ENCODE results near the gene ACTN2.

DNA sequence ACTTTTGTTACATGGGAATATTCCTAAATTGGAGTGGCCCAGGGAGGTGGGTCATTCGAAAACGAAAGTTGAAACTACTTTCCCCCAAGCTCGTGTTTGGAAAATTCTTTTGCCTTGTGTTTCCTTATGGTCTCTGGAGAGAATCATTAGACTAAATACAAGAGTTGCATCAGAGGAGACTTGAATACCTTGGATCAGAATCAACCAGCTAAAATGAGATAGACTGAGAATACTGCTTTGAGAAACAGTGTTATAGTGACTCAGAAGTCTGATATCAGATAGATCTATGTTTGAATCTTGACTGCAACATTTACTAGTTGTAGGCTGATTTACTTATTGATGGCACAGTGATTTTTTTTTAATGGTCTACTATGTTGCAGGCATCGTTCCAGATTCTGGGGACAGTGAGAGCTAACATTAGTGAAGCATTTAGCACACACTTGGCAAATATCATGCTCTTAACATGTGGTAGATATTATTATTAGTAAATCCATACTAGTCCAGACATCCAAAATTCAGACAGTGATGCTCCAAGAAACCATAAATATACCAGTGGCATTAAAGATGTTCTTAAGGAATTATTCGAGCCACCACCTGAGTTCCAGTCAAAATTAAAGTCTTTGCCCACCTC, 12.9 kb upstream of the ACTN2 start:
- TF ChIP-seq, protein P1, sequence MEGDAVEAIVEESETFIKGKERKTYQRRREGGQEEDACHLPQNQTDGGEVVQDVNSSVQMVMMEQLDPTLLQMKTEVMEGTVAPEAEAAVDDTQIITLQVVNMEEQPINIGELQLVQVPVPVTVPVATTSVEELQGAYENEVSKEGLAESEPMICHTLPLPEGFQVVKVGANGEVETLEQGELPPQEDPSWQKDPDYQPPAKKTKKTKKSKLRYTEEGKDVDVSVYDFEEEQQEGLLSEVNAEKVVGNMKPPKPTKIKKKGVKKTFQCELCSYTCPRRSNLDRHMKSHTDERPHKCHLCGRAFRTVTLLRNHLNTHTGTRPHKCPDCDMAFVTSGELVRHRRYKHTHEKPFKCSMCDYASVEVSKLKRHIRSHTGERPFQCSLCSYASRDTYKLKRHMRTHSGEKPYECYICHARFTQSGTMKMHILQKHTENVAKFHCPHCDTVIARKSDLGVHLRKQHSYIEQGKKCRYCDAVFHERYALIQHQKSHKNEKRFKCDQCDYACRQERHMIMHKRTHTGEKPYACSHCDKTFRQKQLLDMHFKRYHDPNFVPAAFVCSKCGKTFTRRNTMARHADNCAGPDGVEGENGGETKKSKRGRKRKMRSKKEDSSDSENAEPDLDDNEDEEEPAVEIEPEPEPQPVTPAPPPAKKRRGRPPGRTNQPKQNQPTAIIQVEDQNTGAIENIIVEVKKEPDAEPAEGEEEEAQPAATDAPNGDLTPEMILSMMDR (IDR thresholded peaks at IDR 0.05): no peak
- no peak for TF ChIP-seq POLR2A (IDR thresholded peaks at IDR 0.05)
